ENCODE results near the gene SLC45A1. TPM values are rescaled to one million over a fixed set of nuclear protein-coding genes. Genes with fewer than 3 reads are reported as not detected.

The SLC45A1 gene
- total and polyA plus RNA-seq, 2 donors (not counting 1 experiment from before 2014, with no cell fraction given): 0.54 to 0.64 TPM

DNA sequence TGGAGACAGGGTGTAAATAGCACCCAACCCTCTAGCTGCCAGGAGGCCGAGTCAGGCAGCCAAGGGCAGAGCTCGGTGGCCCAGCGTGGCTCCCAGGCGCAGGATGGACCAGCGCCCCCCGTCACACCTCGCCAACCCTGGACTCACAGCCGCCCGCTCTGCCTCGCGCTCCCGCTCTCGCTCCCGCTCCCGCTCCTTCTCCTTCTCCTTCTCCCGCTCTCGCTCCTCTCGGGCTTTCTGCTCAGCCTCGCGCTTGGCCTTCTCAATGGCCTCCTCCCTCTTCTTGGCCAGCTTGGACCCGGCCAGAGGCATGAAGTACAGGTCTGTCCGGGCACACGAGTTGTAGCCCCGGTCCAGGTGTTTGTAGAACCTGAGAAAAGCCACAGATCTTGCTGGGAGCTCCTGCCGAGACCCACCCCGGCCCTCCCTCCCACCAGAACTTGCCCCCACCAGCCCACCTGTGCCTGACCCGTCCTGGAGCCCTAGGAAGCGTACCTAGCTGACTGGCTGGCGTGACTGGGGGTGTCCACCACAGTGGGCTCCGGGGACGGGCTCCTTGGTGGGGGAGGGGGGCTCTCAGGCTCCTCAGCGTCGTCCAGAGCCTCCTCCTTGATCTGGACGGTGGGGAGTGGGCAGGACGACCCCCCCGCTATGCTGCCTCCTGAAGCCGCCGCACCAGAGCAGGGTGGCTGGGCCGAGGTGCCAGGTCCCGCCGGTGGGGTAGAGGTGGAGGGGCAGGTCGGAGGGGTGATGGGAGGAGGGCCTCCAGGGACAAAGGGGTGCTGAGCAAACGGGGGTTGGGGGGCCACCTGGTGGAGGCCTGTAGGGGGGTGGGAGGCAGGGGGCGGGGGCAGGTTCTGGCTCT, 41.9 kb downstream of the SLC45A1 start:
- H3K27ac Mint-ChIP-seq: no peak overlapping the region
- 96% methylated on average over 30 of the region's 44 CpGs for WGBS (ENCODE audit: insufficient coverage)
- no peak overlapping the region for H3K9ac ChIP-seq (ENCODE audit: low read length)
- H3K27me3 Mint-ChIP-seq: no peaks in the 10 kb centered on the region
- H3K27me3 ChIP-seq (replicated peaks in 1 of 4; ENCODE audit: control extremely low read depth in 1 of 4, control insufficient read depth in 3 of 4, insufficient read depth in 4 of 4, low read length in 3 of 4): no peaks in the 10 kb centered on the region
- H3K36me3 ChIP-seq (replicated peaks in 1 of 2; ENCODE audit: control extremely low read depth in 1 of 2, control insufficient read depth in 1 of 2, extremely low read depth in 1 of 2, insufficient read depth in 2 of 2, low read length in 1 of 2): peaks cover 6 to 93% of the 10 kb centered on the region in 2 experiments
- CTCF ChIA-PET: interaction anchor here (1.3 to 2.3 kb wide), 2 partner anchors 10 to 345 kb away, joined by 4 to 6 read pairs; no protein-coding TSS in a partner anchor
- ATAC-seq (ENCODE audit: low read depth): no peak
- intact Hi-C loops (cut with micrococcal nuclease): no loop called here
- H3K27ac ChIP-seq (ENCODE audit: low read length in 2 of 2): no peak overlapping the region
- H3K4me1 Mint-ChIP-seq: no peaks in the 10 kb centered on the region
- H3K4me1 ChIP-seq (ENCODE audit: control insufficient read depth in 2 of 2, insufficient read depth in 2 of 2, low read length in 2 of 2): no peaks in the 10 kb centered on the region
- TF ChIP-seq, protein P1, sequence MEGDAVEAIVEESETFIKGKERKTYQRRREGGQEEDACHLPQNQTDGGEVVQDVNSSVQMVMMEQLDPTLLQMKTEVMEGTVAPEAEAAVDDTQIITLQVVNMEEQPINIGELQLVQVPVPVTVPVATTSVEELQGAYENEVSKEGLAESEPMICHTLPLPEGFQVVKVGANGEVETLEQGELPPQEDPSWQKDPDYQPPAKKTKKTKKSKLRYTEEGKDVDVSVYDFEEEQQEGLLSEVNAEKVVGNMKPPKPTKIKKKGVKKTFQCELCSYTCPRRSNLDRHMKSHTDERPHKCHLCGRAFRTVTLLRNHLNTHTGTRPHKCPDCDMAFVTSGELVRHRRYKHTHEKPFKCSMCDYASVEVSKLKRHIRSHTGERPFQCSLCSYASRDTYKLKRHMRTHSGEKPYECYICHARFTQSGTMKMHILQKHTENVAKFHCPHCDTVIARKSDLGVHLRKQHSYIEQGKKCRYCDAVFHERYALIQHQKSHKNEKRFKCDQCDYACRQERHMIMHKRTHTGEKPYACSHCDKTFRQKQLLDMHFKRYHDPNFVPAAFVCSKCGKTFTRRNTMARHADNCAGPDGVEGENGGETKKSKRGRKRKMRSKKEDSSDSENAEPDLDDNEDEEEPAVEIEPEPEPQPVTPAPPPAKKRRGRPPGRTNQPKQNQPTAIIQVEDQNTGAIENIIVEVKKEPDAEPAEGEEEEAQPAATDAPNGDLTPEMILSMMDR (IDR thresholded peaks at IDR 0.05): no peak
- no peak for TF ChIP-seq EZH2 (IDR thresholded peaks at IDR 0.05; ENCODE audit: borderline replicate concordance, insufficient read depth, low read depth, low read length, poor library complexity, severe bottlenecking)
- H3K4me2 ChIP-seq (replicated peaks; ENCODE audit: low read depth, low read length, poor library complexity, severe bottlenecking): no peak overlapping the region
- no peak overlapping the region for H3K4me3 Mint-ChIP-seq
- H3K9me3 Mint-ChIP-seq (ENCODE audit: insufficient read depth): no peaks in the 10 kb centered on the region
- DNase-seq: no peak
- H2AFZ ChIP-seq (ENCODE audit: insufficient read depth, low read depth, low read length, poor library complexity, severe bottlenecking): no peak overlapping the region
- peaks cover 28% of the 10 kb centered on the region for H3K79me2 ChIP-seq (ENCODE audit: control insufficient read depth, insufficient read depth, low read length)
- POLR2A ChIA-PET: no interaction called here
- peaks cover 90% of the 10 kb centered on the region for H4K20me1 ChIP-seq (ENCODE audit: control insufficient read depth, insufficient read depth, low read length, poor library complexity, severe bottlenecking)
- no peaks in the 10 kb centered on the region for H3K9me3 ChIP-seq (ENCODE audit: control extremely low read depth in 1 of 3, control insufficient read depth in 2 of 3, insufficient read depth in 1 of 3, low read length in 2 of 3)
- no peak overlapping the region for H3K4me3 ChIP-seq (ENCODE audit: control extremely low read depth in 1 of 5, extremely low read depth in 1 of 5, insufficient read depth in 1 of 5, low read depth in 2 of 5, low read length in 4 of 5)
